ENCODE results near the gene NSMCE4A. TPM values are rescaled to one million over a fixed set of nuclear protein-coding genes. Genes with fewer than 3 reads are reported as not detected.
"Not testable (repeated sequence)": the region's sequence is repeated elsewhere in the genome, so short reads cannot be mapped to it uniquely, and the experiment has no call there.

The NSMCE4A gene
- polyA plus RNA-seq, 5 donors, result 88.9 to 117 (median 103) TPM

- DNase-seq, result no peak
Measured at GRCh38 chr10:121942749-121943416, 32.1 kb downstream of the NSMCE4A start.

- no peak for DNase-seq
Measured at GRCh38 chr10:121941532-121941931, 33.5 kb downstream of the NSMCE4A start.

- no peak for DNase-seq
Measured at GRCh38 chr10:121936295-121936694, 38.7 kb downstream of the NSMCE4A start.

GRCh38 chr10:121935702-121936101 is 39.3 kb downstream of the NSMCE4A start:
- no peak for DNase-seq

- not testable (repeated sequence) for DNase-seq
Measured at GRCh38 chr10:121930268-121931085, 44.5 kb downstream of the NSMCE4A start.

- DNase-seq, result not testable (repeated sequence)
Measured at GRCh38 chr10:121929585-121930267, 45.3 kb downstream of the NSMCE4A start.

- DNase-seq, result no peak
Measured at GRCh38 chr10:121928528-121928884, 46.5 kb downstream of the NSMCE4A start.

- DNase-seq, result peak; percentile 93 to 95
Measured at GRCh38 chr10:121927841-121928527, 47.0 kb downstream of the NSMCE4A start, which contains the start of gene ATE1. ATE1 (minus strand) TSS chr10:121928031; CDS start chr10:121927949, 82 bp downstream.

GRCh38 chr10:121927318-121927840 is 47.6 kb downstream of the NSMCE4A start:
- DNase-seq, result peak in 1 of 2 donors; percentile 64

GRCh38 chr10:121926671-121927317 is 48.2 kb downstream of the NSMCE4A start:
- peak; percentile 42 to 60 for DNase-seq

- DNase-seq, result no peak
Measured at GRCh38 chr10:121926157-121926556, 48.9 kb downstream of the NSMCE4A start.

GRCh38 chr10:121921238-121921931 is 53.6 kb downstream of the NSMCE4A start:
- no peak for DNase-seq

GRCh38 chr10:121919666-121920065 is 55.4 kb downstream of the NSMCE4A start:
- DNase-seq, result no peak

- not testable (repeated sequence) for DNase-seq
Measured at GRCh38 chr10:121918800-121919199, 56.2 kb downstream of the NSMCE4A start.

GRCh38 chr10:121914661-121915060 is 60.4 kb downstream of the NSMCE4A start:
- no peak for DNase-seq

GRCh38 chr10:121911421-121911697 is 63.7 kb downstream of the NSMCE4A start:
- DNase-seq, result no peak

- no peak for DNase-seq
Measured at GRCh38 chr10:121910673-121911420, 64.2 kb downstream of the NSMCE4A start.

All from right lung (tissue), 5 donors.